SK-N-SH (cell line): ENCODE results near the gene OSGEPL1.

Source experiments
- CHD2 ChIP-seq: fragments of 150-350 bp; IDR thresholded peaks from 2 replicates; pipeline ENCODE4 v1.6.1; 2018; ENCODE audit warnings: low read length; ENCODE audit not compliant: partially characterized antibody
- GABPA ChIP-seq: IDR thresholded peaks from 2 replicates; pipeline ENCODE4 v1.4.0; 2012; ENCODE audit warnings: low read depth, mild to moderate bottlenecking
- POLR2AphosphoS5 ChIP-seq: IDR thresholded peaks from 2 replicates; pipeline ENCODE4 v1.6.1; 2012; ENCODE audit warnings: low read depth, low read length
- SIN3A ChIP-seq: IDR thresholded peaks from 2 replicates; pipeline ENCODE4 v1.6.1; 2012; ENCODE audit warnings: low read depth, mild to moderate bottlenecking, low read length, moderate library complexity, borderline replicate concordance
- TAF1 ChIP-seq: IDR thresholded peaks from 2 replicates; pipeline ENCODE4 v1.6.1; 2012; ENCODE audit warnings: low read depth, mild to moderate bottlenecking, low read length, moderate library complexity, borderline replicate concordance
- TCF12 ChIP-seq: IDR thresholded peaks from 2 replicates; pipeline ENCODE4 v1.4.0; 2012
- YY1 ChIP-seq: IDR thresholded peaks from 2 replicates; pipeline ENCODE4 v1.4.0; 2012; ENCODE audit warnings: low read depth, mild to moderate bottlenecking
- TF ChIP-seq, protein P1 (sequence below): fragments of 200-600 bp; sonication (generic); IDR thresholded peaks from 2 replicates; pipeline ENCODE4 v1.6.1; 2017; ENCODE audit warnings: antibody characterized with exemption, mild to moderate bottlenecking, moderate library complexity
- TF ChIP-seq, protein P2 (sequence below): IDR thresholded peaks from 2 replicates; pipeline ENCODE4 v1.4.0; 2012; ENCODE audit warnings: low read depth, borderline replicate concordance
- TF ChIP-seq, protein P3 (sequence below): fragments of 150-350 bp; IDR thresholded peaks from 2 replicates; pipeline ENCODE4 v1.6.1; 2017; ENCODE audit warnings: antibody characterized with exemption, low read length, low read depth, borderline replicate concordance

DNA sequence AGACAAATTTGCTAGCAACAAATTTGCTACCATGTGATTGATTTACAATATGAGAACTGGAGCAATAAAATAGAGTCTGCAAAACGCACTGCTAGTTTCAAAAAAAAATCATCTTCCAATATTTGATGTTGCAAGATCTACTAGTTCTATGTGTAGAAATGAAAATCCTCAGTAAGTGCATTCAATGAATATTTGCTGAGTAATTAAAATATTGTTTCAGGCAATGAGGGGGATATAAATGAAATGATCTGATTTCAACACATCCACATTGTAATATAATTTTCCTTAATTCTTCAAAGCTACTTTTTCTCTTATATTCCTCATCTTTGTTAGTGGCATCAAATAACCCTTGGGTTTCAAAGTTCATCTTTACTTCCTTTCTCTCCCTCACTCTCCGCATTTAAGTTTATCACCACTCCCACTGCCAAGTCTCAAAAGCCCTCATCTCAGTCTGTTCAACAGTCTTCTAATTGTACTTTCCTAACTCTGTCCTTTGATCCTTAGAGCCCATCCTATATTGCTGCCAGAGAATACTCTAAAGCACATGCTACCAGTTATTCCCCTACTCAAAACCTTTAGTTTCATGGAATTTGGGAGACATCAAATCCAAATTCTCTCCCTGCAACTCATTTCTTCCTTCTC is 6.2 kb downstream of the OSGEPL1 start:
- TF ChIP-seq, protein P1, sequence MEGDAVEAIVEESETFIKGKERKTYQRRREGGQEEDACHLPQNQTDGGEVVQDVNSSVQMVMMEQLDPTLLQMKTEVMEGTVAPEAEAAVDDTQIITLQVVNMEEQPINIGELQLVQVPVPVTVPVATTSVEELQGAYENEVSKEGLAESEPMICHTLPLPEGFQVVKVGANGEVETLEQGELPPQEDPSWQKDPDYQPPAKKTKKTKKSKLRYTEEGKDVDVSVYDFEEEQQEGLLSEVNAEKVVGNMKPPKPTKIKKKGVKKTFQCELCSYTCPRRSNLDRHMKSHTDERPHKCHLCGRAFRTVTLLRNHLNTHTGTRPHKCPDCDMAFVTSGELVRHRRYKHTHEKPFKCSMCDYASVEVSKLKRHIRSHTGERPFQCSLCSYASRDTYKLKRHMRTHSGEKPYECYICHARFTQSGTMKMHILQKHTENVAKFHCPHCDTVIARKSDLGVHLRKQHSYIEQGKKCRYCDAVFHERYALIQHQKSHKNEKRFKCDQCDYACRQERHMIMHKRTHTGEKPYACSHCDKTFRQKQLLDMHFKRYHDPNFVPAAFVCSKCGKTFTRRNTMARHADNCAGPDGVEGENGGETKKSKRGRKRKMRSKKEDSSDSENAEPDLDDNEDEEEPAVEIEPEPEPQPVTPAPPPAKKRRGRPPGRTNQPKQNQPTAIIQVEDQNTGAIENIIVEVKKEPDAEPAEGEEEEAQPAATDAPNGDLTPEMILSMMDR: no peak
- no peak for TF ChIP-seq POLR2AphosphoS5
- no peak for TF ChIP-seq TCF12
- TF ChIP-seq, protein P2, sequence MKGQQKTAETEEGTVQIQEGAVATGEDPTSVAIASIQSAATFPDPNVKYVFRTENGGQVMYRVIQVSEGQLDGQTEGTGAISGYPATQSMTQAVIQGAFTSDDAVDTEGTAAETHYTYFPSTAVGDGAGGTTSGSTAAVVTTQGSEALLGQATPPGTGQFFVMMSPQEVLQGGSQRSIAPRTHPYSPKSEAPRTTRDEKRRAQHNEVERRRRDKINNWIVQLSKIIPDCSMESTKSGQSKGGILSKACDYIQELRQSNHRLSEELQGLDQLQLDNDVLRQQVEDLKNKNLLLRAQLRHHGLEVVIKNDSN: no peak
- no peak for TF ChIP-seq SIN3A
- TF ChIP-seq, protein P3, sequence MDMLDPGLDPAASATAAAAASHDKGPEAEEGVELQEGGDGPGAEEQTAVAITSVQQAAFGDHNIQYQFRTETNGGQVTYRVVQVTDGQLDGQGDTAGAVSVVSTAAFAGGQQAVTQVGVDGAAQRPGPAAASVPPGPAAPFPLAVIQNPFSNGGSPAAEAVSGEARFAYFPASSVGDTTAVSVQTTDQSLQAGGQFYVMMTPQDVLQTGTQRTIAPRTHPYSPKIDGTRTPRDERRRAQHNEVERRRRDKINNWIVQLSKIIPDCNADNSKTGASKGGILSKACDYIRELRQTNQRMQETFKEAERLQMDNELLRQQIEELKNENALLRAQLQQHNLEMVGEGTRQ: no peak
- TF ChIP-seq CHD2: no peak
- TF ChIP-seq TAF1: no peak
- no peak for TF ChIP-seq GABPA
- no peak for TF ChIP-seq YY1
